Ovary (tissue), 9 donors: ENCODE data around the gene RUNX2. TPM values are rescaled to one million over a fixed set of nuclear protein-coding genes. Genes with fewer than 3 reads are reported as not detected.
"Not testable (repeated sequence)": the region's sequence is repeated elsewhere in the genome, so short reads cannot be mapped to it uniquely, and the experiment has no call there.

Experiments used
- DNase-seq, 5 donors: peaks; one replicate each; pipeline ENCODE4 v3.0.0-alpha.2; 2019 to 2020
- H3K27ac ChIP-seq, 2 donors: fragments of 200-600 bp; one replicate each; pipeline versions ENCODE4 v1.5.1 to v1.8.0; 2019 to 2022
- H3K27me3 ChIP-seq: fragments of 200-600 bp; one replicate; pipeline ENCODE4 v1.8.0; 2022
- H3K36me3 ChIP-seq: fragments of 200-600 bp; sonication (generic); one replicate; pipeline ENCODE4 v1.5.1; 2019
- H3K4me1 ChIP-seq: one replicate; pipeline ENCODE4 v1.8.1; 2013; ENCODE audit warnings: mild to moderate bottlenecking, moderate library complexity; ENCODE audit not compliant: insufficient read depth
- H3K4me3 ChIP-seq: fragments of 200-600 bp; sonication (generic); one replicate; pipeline ENCODE4 v1.5.1; 2017
- H3K9me3 ChIP-seq, 2 donors: fragments of 200-600 bp in 1 of 2; sonication (generic) in 1 of 2; one replicate each; pipeline versions ENCODE4 v1.5.1 to v1.8.1; 2013 to 2019; ENCODE audit warnings: mild to moderate bottlenecking in 1 of 2, moderate library complexity in 1 of 2
- EP300 ChIP-seq: sonication (generic); formaldehyde crosslinking; IDR thresholded peaks from one replicate; pipeline ENCODE4 v1.6.1; 2017; ENCODE audit warnings: antibody characterized with exemption
- POLR2A ChIP-seq: fragments of 450-650 bp; IDR thresholded peaks from one replicate; pipeline ENCODE4 v1.6.1; 2017; ENCODE audit warnings: antibody characterized with exemption, mild to moderate bottlenecking, moderate library complexity
- WGBS, 3 donors: extraction: QIAGEN DNeasy Blood & Tissue Kit in 1 of 3; methylation state at CpG; one replicate each; pipeline versions ENCODE4 v1.1.5 to v1.1.7; 2013 to 2017; 5-methylcytosine and 5-hydroxymethylcytosine counted together
- intact Hi-C, 4 donors: fragments of 100-400 bp; cut with DNase I; formaldehyde crosslinking; loops; one replicate each; pipeline versions ENCODE4 v1.11.0 to v1.15.1; 2022 to 2023
- polyA plus RNA-seq, 2 donors: library from polyadenylated mRNA; stranded (reverse); fragments of 200-250 nt in 1 of 2; fragments of 350-450 nt in 1 of 2; fragmentation: Illumina TruSeq in 1 of 2; extraction: RNeasy Lipid Tissue Mini Kit (QIAGEN cat#74804) in 1 of 2; gene quantifications; one replicate each; pipeline ENCODE4 v1.2.3, GENCODE V29; 2013 to 2014
- total RNA-seq, 7 donors: library from RNA; depleted of rRNA in 2 of 7; stranded (reverse); fragments of >200 nt in 2 of 7; fragmentation: NEBNext Ultra II Directional in 3 of 7; extraction: Animal tissue kit (Norgen Biotek cat#: 25700) in 3 of 7; gene quantifications; one replicate each; pipeline versions ENCODE4 v1.1.0 to v1.2.4, GENCODE V29; 2016 to 2023
- TF ChIP-seq, protein P1 (sequence below), 3 donors: fragments of 450-650 bp in 2 of 3; fragments of 200-600 bp in 1 of 3; IDR thresholded peaks; one replicate each; pipeline versions ENCODE4 v1.5.1 to v1.8.0; 2016 to 2022; ENCODE audit warnings: antibody characterized with exemption in 3 of 3, mild to moderate bottlenecking in 1 of 3
- donor health status: DM: no; HTN: no; CAD: no; lungs with moderate emphysema.
- donor health status: DM: no; HTN: no; CAD: no.
- donor health status: Bipolar disorder and iron deficiency.
- donor health status: DM: yes; HTN: yes; CAD: no.
- donor health status: DM: no; HTN: no; CAD: no.
- donor health status: DM: yes; HTN: yes; CAD: no.

Gene RUNX2
- total and polyA plus RNA-seq, 9 donors: 1.1 to 25.2 (median 3.3) TPM

GRCh38 chr6:45555981-45556771 is 228.0 kb downstream of the RUNX2 start:
- no peaks in the 10 kb centered on the region for H3K36me3 ChIP-seq
- TF ChIP-seq EP300: no peak
- TF ChIP-seq, protein P1, sequence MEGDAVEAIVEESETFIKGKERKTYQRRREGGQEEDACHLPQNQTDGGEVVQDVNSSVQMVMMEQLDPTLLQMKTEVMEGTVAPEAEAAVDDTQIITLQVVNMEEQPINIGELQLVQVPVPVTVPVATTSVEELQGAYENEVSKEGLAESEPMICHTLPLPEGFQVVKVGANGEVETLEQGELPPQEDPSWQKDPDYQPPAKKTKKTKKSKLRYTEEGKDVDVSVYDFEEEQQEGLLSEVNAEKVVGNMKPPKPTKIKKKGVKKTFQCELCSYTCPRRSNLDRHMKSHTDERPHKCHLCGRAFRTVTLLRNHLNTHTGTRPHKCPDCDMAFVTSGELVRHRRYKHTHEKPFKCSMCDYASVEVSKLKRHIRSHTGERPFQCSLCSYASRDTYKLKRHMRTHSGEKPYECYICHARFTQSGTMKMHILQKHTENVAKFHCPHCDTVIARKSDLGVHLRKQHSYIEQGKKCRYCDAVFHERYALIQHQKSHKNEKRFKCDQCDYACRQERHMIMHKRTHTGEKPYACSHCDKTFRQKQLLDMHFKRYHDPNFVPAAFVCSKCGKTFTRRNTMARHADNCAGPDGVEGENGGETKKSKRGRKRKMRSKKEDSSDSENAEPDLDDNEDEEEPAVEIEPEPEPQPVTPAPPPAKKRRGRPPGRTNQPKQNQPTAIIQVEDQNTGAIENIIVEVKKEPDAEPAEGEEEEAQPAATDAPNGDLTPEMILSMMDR (IDR thresholded peaks at IDR 0.05): no peak
- TF ChIP-seq POLR2A: no peak
- H3K27ac ChIP-seq: peak overlapping the region; percentile 72 to 73
- peak overlapping the region; percentile 9 for H3K4me3 ChIP-seq
- intact Hi-C loops: no loop called here
- DNase-seq: peak in 3 of 5 donors; percentile 35 to 52 (median 49)
- no peaks in the 10 kb centered on the region for H3K9me3 ChIP-seq
- 4 to 10% (median 7%) methylated on average over 14 of the region's 14 CpGs for WGBS, 3 donors
- H3K27me3 ChIP-seq: no peaks in the 10 kb centered on the region
- H3K4me1 ChIP-seq: peaks cover 11% of the 10 kb centered on the region

- Histone ChIP-seq H3K4me1 (peaks cover 10% of the 10 kb centered on the region), H3K27me3 (no peaks in the 10 kb centered on the region), H3K36me3 (no peaks in the 10 kb centered on the region), H3K4me3 (no peak overlapping the region), H3K9me3 (no peaks in the 10 kb centered on the region), H3K27ac (peak overlapping the region; percentile 72 to 73)
- intact Hi-C loops: no loop called here
- 27 to 50% (median 38%) methylated on average over 5 of the region's 5 CpGs for WGBS, 3 donors
- no peak for TF ChIP-seq POLR2A
- TF ChIP-seq, protein P1 (IDR thresholded peaks at IDR 0.05): no peak
- no peak for TF ChIP-seq EP300
- peak in 2 of 5 donors; percentile 28 to 41 for DNase-seq
Observed at GRCh38 chr6:45556828-45557227, 228.7 kb downstream of the RUNX2 start.

GRCh38 chr6:45557454-45557853 is 229.3 kb downstream of the RUNX2 start:
- TF ChIP-seq EP300: no peak
- no peak for TF ChIP-seq POLR2A
- TF ChIP-seq, protein P1 (IDR thresholded peaks at IDR 0.05): no peak
- H3K36me3 ChIP-seq: no peaks in the 10 kb centered on the region
- H3K27me3 ChIP-seq: no peaks in the 10 kb centered on the region
- H3K4me1 ChIP-seq: peaks cover 8% of the 10 kb centered on the region
- no peak for DNase-seq
- H3K27ac ChIP-seq: peak overlapping the region in 1 of 2 donors; percentile 72
- no peak overlapping the region for H3K4me3 ChIP-seq
- intact Hi-C loops: no loop called here
- WGBS, 3 donors: 22 to 43% (median 33%) methylated on average over 2 of the region's 2 CpGs
- no peaks in the 10 kb centered on the region for H3K9me3 ChIP-seq

DNA sequence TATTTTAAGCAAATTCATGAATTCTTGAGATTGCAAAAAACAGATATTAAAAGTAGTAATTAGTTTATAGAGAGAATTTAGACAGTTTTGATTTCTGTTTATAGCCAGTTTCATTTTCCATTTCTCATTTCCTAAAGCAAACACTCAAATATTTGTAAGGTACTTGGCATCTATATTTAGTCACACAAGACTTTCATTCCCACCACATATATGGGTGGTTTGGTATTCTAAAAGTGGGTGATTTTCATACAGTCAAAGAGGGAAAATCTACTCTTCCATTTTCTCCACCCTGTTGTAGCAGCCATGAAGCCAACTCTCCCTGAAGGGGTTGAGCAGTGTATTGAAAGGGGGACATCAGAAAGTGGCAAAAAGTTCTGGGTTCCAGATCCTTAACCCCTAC is 230.7 kb downstream of the RUNX2 start:
- Histone ChIP-seq H3K4me3 (no peak overlapping the region), H3K36me3 (no peaks in the 10 kb centered on the region), H3K9me3 (no peaks in the 10 kb centered on the region), H3K4me1 (peaks cover 8% of the 10 kb centered on the region), H3K27me3 (no peaks in the 10 kb centered on the region), H3K27ac (no peak overlapping the region)
- DNase-seq: no peak
- TF ChIP-seq POLR2A: no peak
- intact Hi-C loops: no loop called here

- H3K36me3 ChIP-seq, H3K27me3 ChIP-seq, H3K4me1 ChIP-seq, H3K27ac ChIP-seq, DNase-seq, H3K9me3 ChIP-seq, H3K4me3 ChIP-seq, intact Hi-C loops: not testable (repeated sequence)
- WGBS, 3 donors: 86 to 90% (median 88%) methylated on average over 3 of the region's 3 CpGs
Observed at GRCh38 chr6:45560321-45560820, 232.2 kb downstream of the RUNX2 start.
